NCI-H146 (cell line): ENCODE data around the gene SLC12A6.
"Not testable (repeated sequence)": the region's sequence is repeated elsewhere in the genome, so short reads cannot be mapped to it uniquely, and the experiment has no call there.

ENCODE experiments used
- DNase-seq: peaks from one replicate; lab custom pipeline; 2025; lab: John Stamatoyannopoulos, UW

Gene SLC12A6

DNA sequence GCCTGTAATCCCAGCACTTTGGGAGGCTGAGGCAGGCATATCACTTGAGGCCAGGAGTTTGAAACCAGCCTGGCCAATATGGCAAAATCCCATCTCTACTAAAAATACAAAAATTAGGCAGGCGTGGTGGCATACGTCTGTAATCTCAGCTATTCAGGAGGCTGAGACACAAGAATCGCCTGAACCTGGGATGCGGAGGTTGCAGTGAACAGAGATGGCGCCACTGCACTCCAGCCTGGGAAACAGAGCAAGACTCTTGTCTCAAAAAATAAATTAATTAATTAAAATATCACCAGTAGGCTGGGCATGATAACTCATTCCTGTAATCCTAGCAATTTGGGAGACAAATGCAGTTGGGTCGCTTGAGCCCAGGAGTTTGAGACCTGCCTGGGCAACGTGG lies 144.3 kb downstream of the SLC12A6 start:
- DNase-seq, result not testable (repeated sequence)

DNA sequence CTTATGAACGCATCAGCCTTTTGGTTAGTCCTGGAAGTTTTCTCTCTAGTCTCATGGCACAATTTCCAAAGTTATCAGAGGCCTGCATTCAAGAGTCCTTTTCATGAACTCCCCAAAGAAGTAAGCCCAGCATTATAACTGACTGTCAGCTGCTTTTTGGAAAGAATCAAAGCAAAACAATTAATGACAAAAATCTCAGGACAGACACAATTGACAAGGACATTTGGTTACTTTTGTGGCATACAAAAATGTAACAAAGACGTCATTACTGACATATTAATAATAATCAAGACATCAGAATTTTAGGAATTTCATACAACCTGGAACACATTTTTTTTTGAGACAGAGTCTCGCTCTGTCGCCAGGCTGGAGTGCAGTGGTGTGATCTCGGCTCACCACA lies 148.9 kb downstream of the SLC12A6 start:
- DNase-seq, result no peak

DNA sequence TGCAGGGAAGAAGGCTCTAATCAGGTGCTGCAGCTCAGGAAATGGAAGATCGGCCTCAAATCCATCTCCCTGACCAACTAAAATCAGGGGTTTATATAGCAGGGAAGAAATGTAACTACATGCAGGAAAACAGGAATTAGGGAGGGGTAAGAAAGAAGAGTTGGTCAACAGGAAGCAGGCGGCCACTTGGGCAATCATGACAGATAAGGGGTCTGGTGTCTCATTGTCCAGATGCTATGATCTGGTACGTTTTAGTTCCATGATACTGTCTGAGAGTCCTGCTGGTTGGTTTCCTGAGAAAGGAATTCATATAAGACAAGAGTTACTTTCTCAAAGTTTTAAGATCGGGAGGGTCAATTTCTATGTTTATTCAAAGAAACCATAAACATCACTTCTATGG lies 151.9 kb downstream of the SLC12A6 start:
- DNase-seq, result no peak

GRCh38 chr15:34182942-34183341 lies 154.6 kb downstream of the SLC12A6 start:
- DNase-seq, result no peak
